Astrocyte of the spinal cord (primary cell): ENCODE measurements around the gene TCTN2.

Experiments used
- DNase-seq: peaks from one replicate; pipeline ENCODE4 v3.0.0; 2011; ENCODE audit warnings: low read depth, low spot score
- H3K4me3 ChIP-seq: 2 replicates; pipeline ENCODE4 v1.5.1; 2011; ENCODE audit warnings: low read depth, mild to moderate bottlenecking, low read length, moderate library complexity
- in situ Hi-C: cut with HindIII; loops from 2 replicates; pipeline ENCODE4 v1.10.0; 2017; ENCODE audit warnings: low sequenced_read_pairs
- TF ChIP-seq, protein P1 (sequence below): IDR thresholded peaks from 2 replicates; pipeline ENCODE4 v1.5.1; 2012; ENCODE audit warnings: low read depth, mild to moderate bottlenecking, low read length, inconsistent platforms

The TCTN2 gene

DNA sequence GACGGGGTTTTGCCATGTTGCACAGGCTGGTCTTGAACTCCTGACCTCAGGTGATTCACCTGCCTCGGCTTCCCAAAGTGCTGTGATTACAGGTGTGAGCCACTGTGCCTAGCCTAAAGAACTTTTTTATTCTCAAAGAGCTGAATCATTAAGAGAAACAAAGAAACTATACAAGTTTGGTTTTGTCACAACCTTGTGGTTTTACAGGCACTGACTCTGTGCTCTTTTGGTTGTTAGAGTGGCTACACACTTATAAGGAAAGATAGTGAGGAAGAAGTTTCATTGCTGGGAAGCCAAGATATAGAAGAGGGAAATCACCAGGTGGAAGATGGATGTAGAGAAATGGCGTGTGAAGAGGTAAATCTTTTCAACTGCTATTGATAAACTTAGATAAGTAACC lies 81.1 kb downstream of the TCTN2 start:
- H3K4me3 ChIP-seq, result no peak overlapping the region
- in situ Hi-C loops, result no loop called here
- TF ChIP-seq, protein P1, sequence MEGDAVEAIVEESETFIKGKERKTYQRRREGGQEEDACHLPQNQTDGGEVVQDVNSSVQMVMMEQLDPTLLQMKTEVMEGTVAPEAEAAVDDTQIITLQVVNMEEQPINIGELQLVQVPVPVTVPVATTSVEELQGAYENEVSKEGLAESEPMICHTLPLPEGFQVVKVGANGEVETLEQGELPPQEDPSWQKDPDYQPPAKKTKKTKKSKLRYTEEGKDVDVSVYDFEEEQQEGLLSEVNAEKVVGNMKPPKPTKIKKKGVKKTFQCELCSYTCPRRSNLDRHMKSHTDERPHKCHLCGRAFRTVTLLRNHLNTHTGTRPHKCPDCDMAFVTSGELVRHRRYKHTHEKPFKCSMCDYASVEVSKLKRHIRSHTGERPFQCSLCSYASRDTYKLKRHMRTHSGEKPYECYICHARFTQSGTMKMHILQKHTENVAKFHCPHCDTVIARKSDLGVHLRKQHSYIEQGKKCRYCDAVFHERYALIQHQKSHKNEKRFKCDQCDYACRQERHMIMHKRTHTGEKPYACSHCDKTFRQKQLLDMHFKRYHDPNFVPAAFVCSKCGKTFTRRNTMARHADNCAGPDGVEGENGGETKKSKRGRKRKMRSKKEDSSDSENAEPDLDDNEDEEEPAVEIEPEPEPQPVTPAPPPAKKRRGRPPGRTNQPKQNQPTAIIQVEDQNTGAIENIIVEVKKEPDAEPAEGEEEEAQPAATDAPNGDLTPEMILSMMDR, result no peak
- no peak for DNase-seq

DNA sequence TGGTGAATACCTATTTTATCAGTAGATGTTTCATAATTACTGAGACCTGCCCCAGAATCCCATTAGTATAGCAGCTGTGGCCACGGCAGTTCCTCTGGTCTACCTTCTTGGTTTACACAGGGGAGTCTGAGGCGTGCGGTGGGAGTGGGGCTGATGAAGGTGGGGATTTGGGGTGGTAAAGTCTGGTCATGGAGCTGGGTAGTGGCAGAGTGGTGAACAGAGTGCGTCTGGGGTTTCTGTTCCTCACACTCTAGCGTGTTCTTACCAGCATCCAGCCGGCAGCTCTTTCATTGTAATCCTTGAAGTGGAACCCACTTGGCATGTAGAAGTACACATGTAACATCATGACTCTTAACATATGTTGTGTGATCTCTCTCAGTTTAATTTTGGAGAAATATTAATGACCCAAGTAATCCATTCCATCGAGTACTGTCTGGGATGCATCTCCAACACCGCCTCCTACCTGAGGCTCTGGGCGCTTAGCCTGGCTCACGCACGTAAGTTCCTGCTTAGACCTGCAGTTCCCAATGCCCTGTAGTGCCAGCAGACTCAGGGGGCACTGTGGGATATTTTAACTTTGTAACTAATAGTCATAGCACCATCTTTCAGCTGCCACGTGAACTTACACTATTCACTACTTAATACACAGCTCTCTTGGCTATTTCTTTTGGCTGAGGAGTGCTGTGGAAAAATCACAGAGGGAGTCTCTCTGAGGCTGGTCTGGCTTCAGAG lies 83.3 kb downstream of the TCTN2 start:
- in situ Hi-C loops, result no loop called here
- TF ChIP-seq, protein P1, result no peak
- H3K4me3 ChIP-seq, result no peak overlapping the region
- DNase-seq, result no peak

- no peak overlapping the region for H3K4me3 ChIP-seq
- TF ChIP-seq, protein P1, result no peak
- DNase-seq, result no peak
- in situ Hi-C loops, result no loop called here
Measured at GRCh38 chr12:123757561-123757960, 86.6 kb downstream of the TCTN2 start.
